OCI-LY3 (cell line): ENCODE results near the gene RAB8B.

Source experiments
- CTCF ChIP-seq: fragments of 200-600, 300-600 bp; sonication (generic); IDR thresholded peaks from 2 replicates; pipeline ENCODE4 v1.5.1; 2014; ENCODE audit warnings: antibody characterized with exemption, low read length, low read depth
- EZH2phosphoT487 ChIP-seq: fragments of 200-600 bp; shearing (Covaris generic); IDR thresholded peaks from 2 replicates; pipeline ENCODE4 v1.6.1; 2018; ENCODE audit warnings: antibody characterized with exemption, mixed run types, low read depth

GRCh38 chr15:63252292-63252691, 62.9 kb downstream of the RAB8B start:
- no peak for TF ChIP-seq CTCF
- TF ChIP-seq EZH2phosphoT487, result no peak
